H1 (cell line): Measurements from ENCODE around the gene SMARCD1.

ENCODE experiments used
- CEBPB ChIP-seq: IDR thresholded peaks from 2 replicates; pipeline ENCODE4 v1.6.1; 2012; ENCODE audit warnings: low read depth, low read length
- POLR2A ChIP-seq, 2 experiments: IDR thresholded peaks; 1 replicate in 1 of 2; 2 replicates in 1 of 2; pipeline ENCODE4 v1.6.1; 2011; ENCODE audit warnings: low read depth in 2 of 2, low read length in 2 of 2, mild to moderate bottlenecking in 2 of 2; ENCODE audit errors: control extremely low read depth in 1 of 2
- POLR2AphosphoS5 ChIP-seq: IDR thresholded peaks from 2 replicates; pipeline ENCODE4 v1.6.1; 2011; ENCODE audit warnings: low read depth, low read length
- SRF ChIP-seq: IDR thresholded peaks from 2 replicates; pipeline ENCODE4 v1.6.1; 2011; ENCODE audit warnings: mild to moderate bottlenecking, low read depth, low read length, moderate library complexity
- TF ChIP-seq, protein P1 (sequence below): IDR thresholded peaks from 2 replicates; pipeline ENCODE4 v1.6.1; 2012; ENCODE audit warnings: inconsistent platforms
- TF ChIP-seq, protein P2 (sequence below), 3 experiments: IDR thresholded peaks; 1 replicate in 2 of 3; 2 replicates in 1 of 3; pipeline versions ENCODE4 v1.5.1 to v1.6.1; 2011; ENCODE audit warnings: low read length in 3 of 3, mild to moderate bottlenecking in 3 of 3, inconsistent platforms in 2 of 3, low read depth in 1 of 3, moderate library complexity in 1 of 3; ENCODE audit not compliant: insufficient read depth in 1 of 3; ENCODE audit errors: control extremely low read depth in 1 of 3

DNA sequence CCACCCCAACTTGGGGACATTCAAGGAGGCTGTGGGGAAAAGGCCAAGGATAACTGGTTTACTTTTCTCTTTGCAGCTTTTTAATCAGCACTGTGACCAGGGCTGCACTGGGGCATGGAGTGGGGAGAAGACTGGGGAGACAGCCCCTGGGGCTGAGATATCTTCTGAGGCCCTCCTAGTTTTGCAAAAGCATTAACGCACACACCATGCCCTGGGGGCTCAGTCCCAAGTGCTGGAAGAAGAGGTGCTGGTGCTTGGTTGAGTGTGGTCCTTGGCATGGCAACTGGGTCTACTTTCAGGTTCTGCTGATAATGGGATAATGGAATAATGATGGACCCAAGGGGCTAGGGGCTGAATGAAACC lies 9.4 kb upstream of the SMARCD1 start:
- no peak for TF ChIP-seq POLR2AphosphoS5
- TF ChIP-seq, protein P1, sequence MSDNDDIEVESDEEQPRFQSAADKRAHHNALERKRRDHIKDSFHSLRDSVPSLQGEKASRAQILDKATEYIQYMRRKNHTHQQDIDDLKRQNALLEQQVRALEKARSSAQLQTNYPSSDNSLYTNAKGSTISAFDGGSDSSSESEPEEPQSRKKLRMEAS = no peak
- TF ChIP-seq POLR2A (IDR thresholded peaks at IDR 0.05; ENCODE audit: control extremely low read depth in 1 of 2, low read depth in 2 of 2, low read length in 2 of 2) = no peak
- no peak for TF ChIP-seq CEBPB
- TF ChIP-seq SRF = no peak
- TF ChIP-seq, protein P2, sequence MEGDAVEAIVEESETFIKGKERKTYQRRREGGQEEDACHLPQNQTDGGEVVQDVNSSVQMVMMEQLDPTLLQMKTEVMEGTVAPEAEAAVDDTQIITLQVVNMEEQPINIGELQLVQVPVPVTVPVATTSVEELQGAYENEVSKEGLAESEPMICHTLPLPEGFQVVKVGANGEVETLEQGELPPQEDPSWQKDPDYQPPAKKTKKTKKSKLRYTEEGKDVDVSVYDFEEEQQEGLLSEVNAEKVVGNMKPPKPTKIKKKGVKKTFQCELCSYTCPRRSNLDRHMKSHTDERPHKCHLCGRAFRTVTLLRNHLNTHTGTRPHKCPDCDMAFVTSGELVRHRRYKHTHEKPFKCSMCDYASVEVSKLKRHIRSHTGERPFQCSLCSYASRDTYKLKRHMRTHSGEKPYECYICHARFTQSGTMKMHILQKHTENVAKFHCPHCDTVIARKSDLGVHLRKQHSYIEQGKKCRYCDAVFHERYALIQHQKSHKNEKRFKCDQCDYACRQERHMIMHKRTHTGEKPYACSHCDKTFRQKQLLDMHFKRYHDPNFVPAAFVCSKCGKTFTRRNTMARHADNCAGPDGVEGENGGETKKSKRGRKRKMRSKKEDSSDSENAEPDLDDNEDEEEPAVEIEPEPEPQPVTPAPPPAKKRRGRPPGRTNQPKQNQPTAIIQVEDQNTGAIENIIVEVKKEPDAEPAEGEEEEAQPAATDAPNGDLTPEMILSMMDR (IDR thresholded peaks at IDR 0.05; ENCODE audit: control extremely low read depth in 1 of 3, insufficient read depth in 1 of 3, low read depth in 1 of 3, low read length in 3 of 3) = no peak
